Measurements from ENCODE around the gene ELMO1. TPM values are rescaled to one million over a fixed set of nuclear protein-coding genes. Genes with fewer than 3 reads are reported as not detected.

ELMO1 gene
- total RNA-seq, 1 experiment from 2014 or later: 1.1 TPM

GRCh38 chr7:37425498-37425897 is 23.2 kb downstream of the ELMO1 start:
- H3K4me3 ChIP-seq (replicated peaks in 1 of 2; ENCODE audit: low read depth in 1 of 2, low read length in 2 of 2): no peak overlapping the region
- TF ChIP-seq YY1 (IDR thresholded peaks at IDR 0.05; ENCODE audit: extremely low read depth, insufficient replicate concordance, low read depth, low read length) (no peak), EZH2 (IDR thresholded peaks at IDR 0.05) (no peak), FOSL1 (IDR thresholded peaks at IDR 0.05; ENCODE audit: low read depth) (no peak), EZH2phosphoT487 (IDR thresholded peaks at IDR 0.05; ENCODE audit: borderline replicate concordance) (no peak), ATF3 (IDR thresholded peaks at IDR 0.05) (no peak), ZBTB33 (IDR thresholded peaks at IDR 0.05; ENCODE audit: extremely low read depth, insufficient replicate concordance, low read length) (no peak), TCF7L2 (IDR thresholded peaks at IDR 0.05; ENCODE audit: borderline replicate concordance, extremely low read depth, insufficient read depth, insufficient read length) (no peak), ZNF274 (IDR thresholded peaks at IDR 0.05; ENCODE audit: low read depth, low read length) (no peak), SP1 (IDR thresholded peaks at IDR 0.05; ENCODE audit: low read depth) (no peak), ZFX (IDR thresholded peaks at IDR 0.05) (no peak), POLR2A (IDR thresholded peaks at IDR 0.05; ENCODE audit: borderline replicate concordance, extremely low read depth, insufficient read depth, insufficient read length) (no peak)
- no TSS peak for BruUV-seq (replicated peaks)
- H2AFZ ChIP-seq (ENCODE audit: low read depth, low read length, poor library complexity, severe bottlenecking): no peak overlapping the region
- ChIA-PET POLR2A (no interaction called here), CTCF (no interaction called here), RAD21 (ENCODE audit: low non-redundant PET in 1 of 2, low total read pairs in 2 of 2, uncharacterized antibody in 2 of 2, unreplicated experiment in 2 of 2) (no interaction called here)
- no peaks in the 10 kb centered on the region for H4K20me1 ChIP-seq (ENCODE audit: insufficient read depth)
- no peaks in the 10 kb centered on the region for H3K36me3 ChIP-seq (ENCODE audit: control insufficient read depth in 1 of 2, insufficient read depth in 2 of 2, low read length in 2 of 2)
- H3K4me2 ChIP-seq (ENCODE audit: low read length): no peak overlapping the region
- peaks cover 53% of the 10 kb centered on the region for H3K27me3 ChIP-seq (ENCODE audit: insufficient read depth, low read length)
- H3K27ac ChIP-seq (ENCODE audit: low read depth, low read length): no peak overlapping the region
- H3K9me3 ChIP-seq (ENCODE audit: control insufficient read depth in 1 of 2, insufficient read depth in 1 of 2, low read depth in 1 of 2, low read length in 2 of 2): no peaks in the 10 kb centered on the region
- no peak overlapping the region for H3K9ac ChIP-seq (ENCODE audit: low read length)
- H3K79me2 ChIP-seq (ENCODE audit: insufficient read depth, low read length): no peaks in the 10 kb centered on the region
- H3K4me1 ChIP-seq (ENCODE audit: control insufficient read depth in 1 of 2, insufficient read depth in 2 of 2, low read length in 2 of 2): no peaks in the 10 kb centered on the region
- no peak for ATAC-seq
- DNase-seq (ENCODE audit: low read depth, low spot score): no peak
- no peaks in the 10 kb centered on the region for H3K9me2 ChIP-seq (ENCODE audit: insufficient read depth)
- intact Hi-C loops (cut with micrococcal nuclease): no loop called here
